HG03565 (cell line): Measurements from ENCODE around the gene PRKAG2.

ENCODE experiments used
- ATAC-seq: cut with Tn5 transposase; IDR thresholded peaks from one replicate; pipeline ENCODE4 v1.9.1; 2021; ENCODE audit warnings: mild to moderate bottlenecking, moderate library complexity; ENCODE audit not compliant: unreplicated experiment

PRKAG2 gene

GRCh38 chr7:151900986-151901621 lies 24.2 kb upstream of the PRKAG2 start:
- ATAC-seq = no peak

- no peak for ATAC-seq
Observed at GRCh38 chr7:151900591-151900985, 23.7 kb upstream of the PRKAG2 start.

- no peak for ATAC-seq
Observed at GRCh38 chr7:151899513-151900360, 22.8 kb upstream of the PRKAG2 start.

GRCh38 chr7:151897951-151898686 lies 21.2 kb upstream of the PRKAG2 start:
- no peak for ATAC-seq

- ATAC-seq = no peak
Observed at GRCh38 chr7:151897161-151897731, 20.3 kb upstream of the PRKAG2 start.

- no peak for ATAC-seq
Observed at GRCh38 chr7:151896486-151896885, 19.6 kb upstream of the PRKAG2 start.

- ATAC-seq = no peak
Observed at GRCh38 chr7:151896086-151896485, 19.2 kb upstream of the PRKAG2 start.

- ATAC-seq = no peak
Observed at GRCh38 chr7:151895631-151896031, 18.7 kb upstream of the PRKAG2 start.

- no peak for ATAC-seq
Observed at GRCh38 chr7:151895008-151895630, 18.2 kb upstream of the PRKAG2 start.

GRCh38 chr7:151894111-151895007 lies 17.4 kb upstream of the PRKAG2 start:
- ATAC-seq = no peak

GRCh38 chr7:151893405-151893923 lies 16.5 kb upstream of the PRKAG2 start:
- no peak for ATAC-seq

- no peak for ATAC-seq
Observed at GRCh38 chr7:151891753-151892152, 14.8 kb upstream of the PRKAG2 start.

GRCh38 chr7:151891182-151891581 lies 14.3 kb upstream of the PRKAG2 start:
- ATAC-seq = no peak

- ATAC-seq = no peak
Observed at GRCh38 chr7:151890355-151891004, 13.6 kb upstream of the PRKAG2 start.

- ATAC-seq = no peak
Observed at GRCh38 chr7:151889406-151890354, 12.8 kb upstream of the PRKAG2 start.

- ATAC-seq = no peak
Observed at GRCh38 chr7:151888079-151889067, 11.5 kb upstream of the PRKAG2 start.

- ATAC-seq = no peak
Observed at GRCh38 chr7:151886783-151887182, 9.9 kb upstream of the PRKAG2 start.
